HG02938 (cell line): ENCODE data around the gene ARSK.
"Not testable (repeated sequence)": the region's sequence is repeated elsewhere in the genome, so short reads cannot be mapped to it uniquely, and the experiment has no call there.

Experiments
- ATAC-seq: cut with Tn5 transposase; IDR thresholded peaks from one replicate; pipeline ENCODE4 v1.9.1; 2021; ENCODE audit warnings: mild to moderate bottlenecking, moderate library complexity; ENCODE audit not compliant: unreplicated experiment

ARSK gene

GRCh38 chr5:95646226-95646568, 91.3 kb downstream of the ARSK start:
- not testable (repeated sequence) for ATAC-seq

DNA sequence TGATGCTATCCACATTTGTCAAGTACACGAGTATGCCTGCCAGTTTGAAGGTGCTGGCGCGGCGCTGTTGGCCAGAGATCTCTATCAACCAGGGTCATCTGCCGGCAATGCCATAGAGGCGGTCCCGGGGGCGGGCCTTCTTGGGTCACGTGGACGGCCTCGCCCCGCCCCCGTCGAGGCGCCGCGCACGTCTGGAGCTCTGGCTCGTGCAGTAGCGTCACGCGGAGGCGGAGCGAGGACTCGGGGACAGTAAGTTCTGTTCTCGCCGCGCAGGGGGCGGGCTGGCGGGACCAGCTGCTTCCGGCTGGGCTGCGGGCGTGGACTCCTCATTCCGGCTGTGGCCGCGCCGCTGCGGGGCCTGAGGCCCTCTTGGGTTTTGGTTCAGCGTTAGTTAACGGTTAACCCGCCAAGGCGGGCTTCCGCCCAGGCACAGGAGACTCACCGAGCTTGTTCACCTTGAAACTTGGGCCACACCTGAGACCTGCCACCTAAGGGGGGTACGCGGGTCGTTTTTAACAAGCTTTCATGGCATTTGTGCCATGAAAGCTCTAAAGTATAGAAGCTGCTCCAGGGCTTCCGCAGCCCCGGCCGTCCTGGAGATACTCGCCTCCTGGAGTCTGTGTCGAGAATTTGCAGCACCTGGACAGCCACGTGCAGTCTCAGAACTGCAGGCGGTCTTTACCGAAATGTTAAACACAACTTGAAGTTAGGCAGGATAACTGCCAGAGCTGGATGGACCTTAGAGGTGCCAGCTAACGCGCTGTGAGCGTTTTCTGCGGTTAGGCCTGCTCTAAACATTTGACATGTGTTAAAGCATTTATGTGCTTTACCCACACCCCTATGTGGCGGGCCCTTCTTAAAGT, 91.9 kb downstream of the ARSK start, which contains the start of gene RFESD:
Gene RFESD (plus strand): TSS at position 209 of the 863 bp plus-strand sequence. CDS start 5,495 bp downstream, outside the sequence.
- peak; percentile 95 for ATAC-seq

DNA sequence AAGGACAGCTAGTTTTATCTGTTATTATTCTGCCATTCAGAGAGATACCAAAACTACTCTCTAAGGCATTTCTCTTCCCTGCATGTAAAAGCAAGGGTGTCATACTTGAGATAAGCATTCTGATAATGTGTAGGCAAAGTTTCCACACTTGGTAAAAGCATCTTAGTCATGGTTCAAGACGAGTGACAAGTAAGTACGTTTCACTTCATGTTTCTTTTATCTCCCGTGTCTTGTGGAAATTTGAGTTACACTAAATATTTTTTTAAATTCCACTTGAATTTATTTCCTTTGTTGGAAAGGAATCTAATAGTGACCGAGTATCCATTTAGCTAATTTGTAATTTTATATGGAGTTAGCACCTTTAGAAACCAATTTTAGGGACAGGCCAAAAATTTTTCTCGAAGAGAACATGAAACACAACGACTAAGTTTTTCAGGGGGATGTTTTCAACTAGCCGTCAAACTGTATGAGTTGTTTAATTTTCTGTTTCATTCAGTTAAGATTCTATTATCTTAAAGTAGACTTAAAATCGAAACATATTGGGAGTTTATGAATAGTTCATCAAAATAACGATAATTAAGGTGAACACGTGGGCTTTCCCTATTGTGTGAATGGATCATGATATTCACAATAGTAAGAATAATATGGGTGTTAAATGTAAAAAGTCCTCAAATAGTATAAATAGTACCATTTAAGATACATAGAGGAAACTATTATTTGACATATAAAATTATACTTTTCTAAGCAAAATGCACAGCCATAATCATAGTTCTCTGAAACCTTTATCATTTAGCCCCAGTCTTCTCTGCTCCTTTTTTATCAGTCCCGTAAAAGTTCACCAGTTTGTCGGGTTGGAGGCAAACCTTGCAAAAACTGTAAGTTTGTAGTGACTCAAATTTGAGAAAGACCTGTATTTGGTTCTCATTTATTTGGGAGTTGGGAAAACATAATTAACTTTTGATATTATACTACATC, 93.3 kb downstream of the ARSK start:
- no peak for ATAC-seq

GRCh38 chr5:95649274-95649673, 94.4 kb downstream of the ARSK start:
- ATAC-seq: no peak

- ATAC-seq: no peak
Observed at GRCh38 chr5:95649842-95650620, 95.1 kb downstream of the ARSK start.

DNA sequence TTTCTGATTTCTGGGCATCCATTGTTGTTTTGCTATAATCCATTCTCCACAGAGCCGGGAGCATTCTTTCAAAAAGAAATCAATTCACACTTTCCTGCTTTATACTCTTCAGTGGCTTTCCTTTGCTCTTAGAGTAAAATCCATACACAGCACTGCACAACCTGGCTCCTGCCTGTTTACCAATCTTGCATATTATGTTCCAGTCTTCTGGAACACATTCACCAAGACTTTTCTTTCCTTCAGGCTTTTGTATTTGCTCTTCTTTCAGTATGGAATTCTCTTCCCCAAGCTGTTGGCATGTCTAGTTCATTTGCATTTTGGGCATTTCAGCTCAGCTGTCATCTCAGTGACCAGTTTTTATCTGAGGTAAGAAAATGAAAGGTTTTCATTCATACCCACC, 97.9 kb downstream of the ARSK start:
- no peak for ATAC-seq

DNA sequence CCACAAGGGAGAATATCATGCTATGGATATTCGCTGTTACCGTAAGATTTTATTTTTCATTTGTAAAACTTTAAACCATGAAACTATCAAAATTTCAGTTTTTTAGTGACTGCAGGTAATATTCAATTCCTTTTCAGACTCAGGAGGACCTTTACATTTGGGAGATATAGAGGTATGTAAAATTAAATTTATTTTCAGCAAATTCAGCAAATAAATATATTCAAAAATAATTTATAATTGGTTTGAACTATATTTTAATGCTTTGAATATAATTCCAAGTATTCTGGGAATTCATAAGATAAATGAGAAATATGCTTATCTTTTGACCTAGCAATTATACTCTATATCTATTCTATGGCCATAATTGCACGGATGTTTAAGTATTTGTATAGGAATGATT, 99.3 kb downstream of the ARSK start:
- no peak for ATAC-seq
